Renal pelvis (tissue), 4 donors: ENCODE data around the gene UTP15. TPM values are rescaled to one million over a fixed set of nuclear protein-coding genes. Genes with fewer than 3 reads are reported as not detected.
A peak's percentile ranks its signal among the peaks of the same experiment; 100 is the strongest.

Experiments used
- DNase-seq: peaks from one replicate; pipeline ENCODE4 v3.0.0-alpha.2; 2013
- polyA plus RNA-seq, 3 donors: library from polyadenylated mRNA; unstranded; fragments of 120-200 nt; gene quantifications; one replicate each; pipeline ENCODE4 v1.2.1, GENCODE V29; 2013; ENCODE audit not compliant: insufficient read length in 3 of 3

The UTP15 gene
- polyA plus RNA-seq, 3 donors = 12.4 to 17.7 (median 15.2) TPM

GRCh38 chr5:73619606-73620333, 54.2 kb downstream of the UTP15 start:
- no peak for DNase-seq

- no peak for DNase-seq
These were observed 54.8 kb downstream of the UTP15 start for GRCh38 chr5:73620334-73620687.

- no peak for DNase-seq
These were observed 57.5 kb downstream of the UTP15 start for GRCh38 chr5:73623060-73623459.

- DNase-seq = no peak
These were observed 58.4 kb downstream of the UTP15 start for GRCh38 chr5:73623901-73624404.

- no peak for DNase-seq
These were observed 59.3 kb downstream of the UTP15 start for GRCh38 chr5:73624888-73625287.

- no peak for DNase-seq
These were observed 59.9 kb downstream of the UTP15 start for GRCh38 chr5:73625372-73625943.

GRCh38 chr5:73625944-73626811, 60.6 kb downstream of the UTP15 start, which contains the start of gene ARHGEF28:
TSS of gene ARHGEF28 (plus strand) at chr5:73626196. CDS start at chr5:73684852, 58,656 bp downstream.
- DNase-seq = peak; percentile 56

- DNase-seq = no peak
These were observed 61.3 kb downstream of the UTP15 start for GRCh38 chr5:73626814-73627313.

GRCh38 chr5:73629456-73629855, 63.9 kb downstream of the UTP15 start:
- no peak for DNase-seq

GRCh38 chr5:73630765-73631164, 65.2 kb downstream of the UTP15 start:
- no peak for DNase-seq

GRCh38 chr5:73631500-73631899, 66.0 kb downstream of the UTP15 start:
- no peak for DNase-seq

Other genes starting within 250 kb of the UTP15 start
- gene FOXD1, start 117.0 kb upstream of the UTP15 start, polyA plus RNA-seq = 10 to 100 TPM in 2 of 3 donors, 1 to 10 TPM in 1; 7.1 to 16.3 (median 11.8) TPM
- 1,000 to 10,000 TPM in 1 of 3 donors, 100 to 1,000 TPM in 2; 854 to 1,038 (median 886) TPM for gene BTF3, start 67.3 kb upstream of the UTP15 start, polyA plus RNA-seq
- 10 to 100 TPM; 32.3 to 55.0 (median 54.4) TPM for gene ANKRA2, start 104 bp upstream of the UTP15 start, polyA plus RNA-seq
- 10 to 100 TPM; 42.6 to 72.4 (median 60.2) TPM for gene ARHGEF28, start 60.5 kb downstream of the UTP15 start, polyA plus RNA-seq